Measurements from ENCODE around the gene HCN2.

Gene HCN2

DNA sequence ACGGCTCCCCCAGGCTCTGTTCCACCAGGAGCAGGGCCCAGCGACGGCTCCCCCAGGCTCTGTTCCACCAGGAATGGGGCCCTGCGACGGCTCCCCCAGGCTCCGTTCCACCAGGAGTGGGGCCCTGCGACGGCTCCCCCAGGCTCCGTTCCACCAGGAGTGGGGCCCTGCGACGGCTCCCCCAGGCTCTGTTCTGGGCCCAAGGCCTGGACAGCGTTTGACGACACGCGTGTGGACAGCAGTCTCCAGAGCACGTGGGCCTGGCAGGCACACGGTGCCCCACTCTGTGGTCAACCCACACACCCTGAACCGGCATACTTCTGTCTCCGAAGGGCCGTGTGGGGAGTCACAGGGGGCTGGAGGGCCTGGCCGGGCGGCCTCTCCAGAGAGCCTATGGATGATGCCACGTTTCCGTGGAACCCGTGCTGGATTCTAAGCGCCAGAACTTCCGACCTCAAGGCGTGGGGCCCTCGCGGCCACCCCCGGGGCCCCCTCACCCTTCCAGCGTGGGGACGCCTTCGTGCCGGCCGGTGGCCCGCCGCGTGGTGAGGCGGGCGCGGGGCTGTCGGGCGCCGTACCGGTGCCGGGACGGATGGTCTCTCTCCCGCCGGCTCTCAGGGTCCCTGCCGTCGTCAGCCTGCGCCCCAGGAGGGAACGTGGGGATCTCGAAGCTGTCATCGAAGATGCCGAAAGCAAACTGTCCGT lies 61.6 kb downstream of the HCN2 start:
- peaks cover 0 to 8% (median 0%) of the 10 kb centered on the region in 10 experiments; a peak in 5 of 20 replicates for H3K4me1 ChIP-seq
- no peak for TF ChIP-seq Cebpa-rat (IDR thresholded peaks at IDR 0.05)
- H3K27ac ChIP-seq: no peak overlapping the region
- no peak overlapping the region for H3K9ac ChIP-seq
- no peak overlapping the region for H3K4me3 ChIP-seq
- H3K9me3 ChIP-seq (replicated peaks in 1 of 11): no peaks in the 10 kb centered on the region
- no peak overlapping the region for H3K4me2 ChIP-seq
- peaks cover 75 to 100% (median 97%) of the 10 kb centered on the region in 11 experiments for H3K36me3 ChIP-seq
- H3K27me3 ChIP-seq: no peaks in the 10 kb centered on the region
- peaks cover 89 to 100% (median 97%) of the 10 kb centered on the region in 11 experiments for H4K20me1 ChIP-seq

DNA sequence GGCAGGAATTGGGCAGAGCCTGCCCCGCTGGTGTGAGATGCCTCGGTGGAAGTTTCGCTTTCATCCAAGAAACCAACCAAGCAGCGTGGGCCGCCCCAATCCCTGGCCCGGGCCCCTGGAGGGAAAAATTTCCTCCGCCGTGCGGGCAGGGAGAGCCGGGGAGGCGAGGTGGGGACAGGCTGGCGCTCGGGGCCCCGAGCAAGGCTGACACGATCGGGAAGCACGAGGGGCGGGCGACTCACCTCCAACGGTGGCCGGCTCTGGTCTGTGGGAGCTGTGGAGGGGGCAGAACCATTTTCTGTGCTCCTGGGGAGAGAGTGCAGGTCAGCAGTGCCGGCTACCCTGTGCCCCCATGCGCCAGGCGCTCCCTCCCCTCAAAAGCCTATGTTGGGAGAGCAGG lies 62.3 kb downstream of the HCN2 start:
- Histone ChIP-seq H3K36me3 (peaks cover 75 to 100% (median 95%) of the 10 kb centered on the region in 11 experiments), H3K27ac (no peak overlapping the region), H4K20me1 (peaks cover 91 to 100% (median 97%) of the 10 kb centered on the region in 11 experiments), H3K9me3 (replicated peaks in 1 of 11) (no peaks in the 10 kb centered on the region), H3K4me1 (peaks cover 0 to 11% (median 5%) of the 10 kb centered on the region in 10 experiments; a peak in 9 of 20 replicates), H3K4me3 (no peak overlapping the region), H3K9ac (no peak overlapping the region), H3K4me2 (no peak overlapping the region), H3K27me3 (no peaks in the 10 kb centered on the region)
- TF ChIP-seq Cebpa-rat (IDR thresholded peaks at IDR 0.05): no peak

DNA sequence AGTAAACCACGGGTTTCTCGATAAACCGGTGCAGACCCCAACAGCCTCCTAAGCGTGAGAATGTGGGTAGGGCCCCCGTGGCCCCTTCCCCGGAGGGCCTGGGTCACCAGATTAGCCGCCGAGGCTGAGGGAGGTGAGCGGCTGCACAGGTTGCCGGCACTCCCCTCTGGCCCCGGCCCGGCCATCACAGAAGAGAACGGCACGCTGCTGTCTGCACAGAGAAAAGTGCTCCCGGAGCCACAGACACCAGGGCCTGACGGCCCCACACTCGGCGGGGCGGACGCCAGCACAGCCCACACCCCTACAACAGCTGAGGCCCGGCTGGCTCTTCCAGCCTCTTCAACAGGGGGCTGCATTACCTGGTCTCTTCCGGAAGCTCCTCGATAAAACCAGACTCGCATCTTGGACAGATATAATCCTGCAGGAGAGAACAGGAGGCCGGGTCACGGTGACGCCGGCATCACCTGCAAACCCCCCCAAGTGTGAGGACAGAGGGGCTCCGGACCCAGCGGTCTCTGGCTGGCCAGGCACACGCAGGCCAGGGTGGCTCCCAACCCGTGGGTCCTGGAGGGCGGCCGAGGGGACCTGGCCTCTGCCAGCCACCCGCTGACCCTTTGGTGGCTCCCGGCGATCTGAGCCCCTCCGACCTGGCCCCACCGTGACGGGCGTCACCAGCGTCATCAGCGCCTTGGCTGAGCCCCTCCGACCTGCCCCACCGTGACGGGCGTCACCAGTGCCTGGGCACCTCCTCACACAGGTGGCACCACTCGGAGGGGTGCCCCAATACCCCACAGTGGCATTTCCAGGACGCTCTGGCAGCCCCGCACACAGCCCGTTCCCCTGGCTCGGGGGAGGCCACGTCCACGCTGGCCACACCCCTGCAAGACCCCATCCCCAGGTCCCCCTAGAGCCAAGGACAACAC lies 63.0 kb downstream of the HCN2 start:
- Histone ChIP-seq H3K4me3 (no peak overlapping the region), H3K9me3 (replicated peaks in 1 of 11) (no peaks in the 10 kb centered on the region), H3K27me3 (no peaks in the 10 kb centered on the region), H3K27ac (no peak overlapping the region), H3K9ac (peak overlapping the region in 3 of 11 experiments; percentile 14 to 18 (median 15); a peak in 3 of 22 replicates), H3K4me1 (peaks cover 0 to 17% (median 11%) of the 10 kb centered on the region in 10 experiments; a peak in 11 of 20 replicates), H3K36me3 (peaks cover 74 to 100% (median 95%) of the 10 kb centered on the region in 11 experiments), H3K4me2 (no peak overlapping the region), H4K20me1 (peaks cover 91 to 100% (median 97%) of the 10 kb centered on the region in 11 experiments)
- no peak for TF ChIP-seq Cebpa-rat (IDR thresholded peaks at IDR 0.05)

DNA sequence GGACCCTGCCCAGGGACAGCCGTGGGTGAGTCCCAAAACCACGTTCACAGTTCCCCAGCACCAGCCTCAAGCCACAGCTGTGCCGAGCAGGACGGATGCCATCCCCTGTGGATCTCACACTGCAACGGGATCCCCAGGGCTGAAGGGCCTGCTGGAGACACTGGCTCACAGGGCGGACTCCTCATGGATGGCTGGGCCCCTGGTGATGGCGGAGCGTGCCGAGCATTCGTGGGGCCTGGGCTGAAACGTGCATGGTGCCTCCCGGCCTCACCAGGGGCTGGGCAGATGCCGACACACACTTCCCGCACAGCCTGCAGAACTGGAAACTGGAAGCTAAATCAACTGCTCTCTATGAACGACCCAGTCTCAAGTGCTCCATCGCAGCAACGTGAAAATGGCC lies 63.7 kb downstream of the HCN2 start:
- H3K9ac ChIP-seq: peak overlapping the region in 3 of 11 experiments; percentile 14 to 41 (median 15); a peak in 3 of 22 replicates
- no peak overlapping the region for H3K4me2 ChIP-seq
- no peak overlapping the region for H3K4me3 ChIP-seq
- H4K20me1 ChIP-seq: peaks cover 95 to 100% (median 100%) of the 10 kb centered on the region in 11 experiments
- no peak overlapping the region for H3K27ac ChIP-seq
- H3K36me3 ChIP-seq: peaks cover 76 to 100% (median 96%) of the 10 kb centered on the region in 11 experiments
- no peaks in the 10 kb centered on the region for H3K27me3 ChIP-seq
- TF ChIP-seq Cebpa-rat (IDR thresholded peaks at IDR 0.05): no peak
- H3K4me1 ChIP-seq: peaks cover 0 to 21% (median 18%) of the 10 kb centered on the region in 10 experiments; a peak in 15 of 20 replicates
- H3K9me3 ChIP-seq (replicated peaks in 1 of 11): no peaks in the 10 kb centered on the region

DNA sequence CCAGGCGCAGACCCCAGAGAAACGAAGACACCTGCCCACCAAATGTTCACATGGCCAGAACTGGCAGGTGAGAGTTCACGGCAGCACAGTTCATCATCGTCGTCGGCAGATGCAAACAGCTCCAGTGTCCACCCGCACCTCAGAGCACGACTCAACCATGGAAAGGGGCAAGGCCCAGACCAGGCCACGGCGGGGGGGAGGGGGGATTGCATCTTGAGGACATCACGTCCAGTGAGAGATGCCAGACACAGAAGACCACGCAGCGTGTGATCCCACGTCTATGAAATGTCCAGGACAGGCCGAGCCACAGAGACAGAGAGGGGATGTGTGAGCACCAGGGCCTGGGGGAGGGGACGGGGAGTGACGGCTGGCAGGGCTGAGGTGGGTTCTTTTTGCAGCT lies 66.0 kb downstream of the HCN2 start:
- peaks cover 100% of the 10 kb centered on the region in 11 experiments for H4K20me1 ChIP-seq
- H3K9me3 ChIP-seq (replicated peaks in 1 of 11): no peaks in the 10 kb centered on the region
- no peak overlapping the region for H3K4me2 ChIP-seq
- no peak for TF ChIP-seq Cebpa-rat (IDR thresholded peaks at IDR 0.05)
- H3K4me3 ChIP-seq: no peak overlapping the region
- H3K4me1 ChIP-seq: peaks cover 16 to 42% (median 40%) of the 10 kb centered on the region in 10 experiments
- no peaks in the 10 kb centered on the region for H3K27me3 ChIP-seq
- peak overlapping the region in 3 of 11 experiments; percentile 20 to 59 (median 29); a peak in 3 of 22 replicates for H3K9ac ChIP-seq
- no peak overlapping the region for H3K27ac ChIP-seq
- H3K36me3 ChIP-seq: peaks cover 63 to 99% (median 85%) of the 10 kb centered on the region in 11 experiments

DNA sequence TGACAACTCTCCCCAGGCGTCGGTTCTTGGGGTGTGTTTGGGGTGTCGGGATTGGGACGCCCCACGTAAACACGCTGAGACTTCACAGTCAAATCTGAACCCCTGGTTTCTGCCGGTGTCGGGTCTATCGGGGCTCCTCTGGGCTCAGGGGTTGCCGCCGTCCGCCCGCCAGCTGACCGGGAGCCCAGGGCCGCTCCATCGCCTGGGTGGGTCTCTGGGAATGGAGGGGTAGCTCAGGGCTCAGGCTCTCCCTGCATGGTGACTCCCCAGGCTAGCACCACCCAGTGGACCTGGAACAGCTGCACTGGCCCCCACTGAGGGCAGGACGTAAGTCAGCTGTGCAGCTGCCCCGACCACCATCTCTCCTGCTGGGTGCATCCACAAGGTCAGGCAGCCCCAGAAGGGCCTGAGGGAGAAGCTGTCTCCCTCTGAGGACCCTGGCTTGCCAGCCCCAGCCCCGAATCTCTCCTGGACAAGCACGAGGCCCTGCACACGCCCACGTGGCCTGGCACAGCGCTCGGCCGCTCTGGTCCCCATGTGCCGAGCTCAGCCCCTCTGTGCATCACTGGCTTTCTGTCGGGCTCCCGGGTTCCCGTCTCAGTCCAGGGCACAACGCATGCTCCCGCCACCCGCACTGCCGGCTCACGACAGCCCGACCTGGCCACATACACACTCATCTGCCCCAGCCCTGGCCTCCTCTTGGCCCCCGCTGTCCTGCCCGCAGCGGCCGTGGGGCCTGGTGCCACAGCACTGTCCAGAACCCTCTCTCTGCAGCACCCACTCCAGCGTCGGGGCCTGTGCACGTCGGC lies 67.3 kb downstream of the HCN2 start:
- Histone ChIP-seq H3K36me3 (peaks cover 50 to 92% (median 72%) of the 10 kb centered on the region in 11 experiments), H3K27me3 (no peaks in the 10 kb centered on the region), H4K20me1 (peaks cover 100% of the 10 kb centered on the region in 11 experiments), H3K4me3 (no peak overlapping the region), H3K4me2 (peak overlapping the region in 3 of 11 experiments; percentile 5 to 28 (median 12); a peak in 1 of 22 replicates), H3K9ac (peak overlapping the region in 9 of 11 experiments; percentile 31 to 99 (median 94); a peak in 14 of 22 replicates), H3K9me3 (replicated peaks in 1 of 11) (no peaks in the 10 kb centered on the region), H3K4me1 (peaks cover 23 to 55% (median 48%) of the 10 kb centered on the region in 10 experiments), H3K27ac (peak overlapping the region in 1 of 11 experiments; percentile 5; a peak in 2 of 22 replicates)
- TF ChIP-seq Cebpa-rat (IDR thresholded peaks at IDR 0.05): no peak

DNA sequence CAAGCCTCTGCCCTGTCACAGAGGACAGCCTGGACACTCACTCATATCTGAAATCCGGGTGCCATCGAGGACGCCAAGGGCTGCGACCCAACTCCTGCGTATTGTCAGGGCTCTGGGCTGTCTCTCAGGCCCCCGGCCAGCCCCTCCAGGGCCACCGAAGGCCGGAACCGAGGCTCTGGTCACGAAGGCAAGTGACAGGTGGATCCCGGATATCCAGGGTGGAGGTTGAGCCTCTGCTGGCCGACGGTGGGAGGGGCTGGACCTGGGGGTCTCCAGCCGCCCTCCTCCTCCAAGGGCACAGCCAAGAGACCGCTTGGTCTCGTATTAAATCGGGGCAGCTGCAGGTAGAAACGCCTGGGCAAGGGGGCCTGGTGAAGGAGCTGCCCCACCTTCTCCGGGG lies 67.9 kb downstream of the HCN2 start:
- no peak for TF ChIP-seq Cebpa-rat (IDR thresholded peaks at IDR 0.05)
- H3K36me3 ChIP-seq: peaks cover 44 to 85% (median 66%) of the 10 kb centered on the region in 11 experiments

More for the DNA sequence above, 67.9 kb downstream of the HCN2 start:
- no peaks in the 10 kb centered on the region for H3K9me3 ChIP-seq (replicated peaks in 1 of 11)
- H3K4me3 ChIP-seq: no peak overlapping the region
- peak overlapping the region in 10 of 11 experiments; percentile 11 to 99 (median 96); a peak in 16 of 22 replicates for H3K9ac ChIP-seq
- H3K4me1 ChIP-seq: peaks cover 23 to 55% (median 48%) of the 10 kb centered on the region in 10 experiments
- H4K20me1 ChIP-seq: peaks cover 95 to 100% (median 100%) of the 10 kb centered on the region in 11 experiments
- peak overlapping the region in 2 of 11 experiments; percentile 3 to 10; a peak in 2 of 22 replicates for H3K4me2 ChIP-seq
- no peaks in the 10 kb centered on the region for H3K27me3 ChIP-seq
- no peak overlapping the region; a peak in 1 of 22 replicates for H3K27ac ChIP-seq
